GM18907 (cell line): ENCODE measurements around the gene ATP9B.

ENCODE experiments used
- ATAC-seq: cut with Tn5 transposase; IDR thresholded peaks from one replicate; pipeline ENCODE4 v1.9.1; 2021; ENCODE audit warnings: mild to moderate bottlenecking, moderate library complexity; ENCODE audit not compliant: unreplicated experiment

ATP9B gene

DNA sequence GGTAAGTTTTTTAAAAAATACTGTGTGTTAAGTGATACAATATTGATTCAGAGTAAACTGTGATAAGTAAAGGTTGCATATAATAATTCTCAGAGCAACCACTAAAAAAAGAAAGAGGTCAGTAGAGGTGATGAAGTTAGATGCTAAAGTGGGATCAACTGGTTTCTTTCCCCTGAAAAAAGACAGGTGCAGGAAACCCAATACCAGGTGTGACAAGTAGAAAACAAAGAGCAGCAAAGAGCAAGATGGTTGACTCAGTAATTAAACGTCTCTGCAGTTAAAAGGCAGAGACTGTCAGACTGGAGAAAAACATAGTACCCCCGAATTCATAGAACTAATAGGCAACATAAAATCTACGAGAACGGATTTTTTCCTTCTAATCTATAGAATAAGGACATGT is 128.3 kb downstream of the ATP9B start:
- no peak for ATAC-seq

DNA sequence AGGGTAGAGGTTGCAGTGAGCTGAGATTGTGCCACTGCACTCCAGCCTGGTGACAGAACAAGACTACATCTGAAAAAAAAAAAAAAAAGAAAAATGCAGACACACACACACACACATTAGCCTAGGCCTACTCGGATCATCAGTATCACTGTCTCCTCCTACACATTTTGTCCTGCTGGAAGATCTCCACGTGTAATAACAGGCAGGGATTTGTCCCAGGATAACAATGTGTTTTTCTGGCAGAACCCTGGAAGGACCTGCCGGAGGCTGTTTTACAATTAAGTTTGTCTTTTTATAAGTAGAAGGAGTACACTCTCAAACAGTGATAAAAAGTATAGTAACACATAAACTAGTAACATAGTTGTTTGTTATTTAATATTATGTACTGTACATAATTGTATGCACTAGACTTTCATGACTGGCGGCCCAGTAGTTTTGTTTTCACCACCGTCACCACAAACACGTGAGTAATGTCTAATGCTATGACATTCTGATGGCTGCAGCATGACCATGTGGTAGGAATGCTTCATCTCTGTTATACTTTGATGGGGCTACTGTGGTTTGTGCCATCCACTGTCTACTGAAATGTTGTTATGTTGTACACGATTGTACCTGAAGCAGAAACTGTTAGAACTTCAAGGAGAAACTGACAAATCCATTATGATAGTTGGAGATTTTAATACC is 130.6 kb downstream of the ATP9B start:
- no peak for ATAC-seq

DNA sequence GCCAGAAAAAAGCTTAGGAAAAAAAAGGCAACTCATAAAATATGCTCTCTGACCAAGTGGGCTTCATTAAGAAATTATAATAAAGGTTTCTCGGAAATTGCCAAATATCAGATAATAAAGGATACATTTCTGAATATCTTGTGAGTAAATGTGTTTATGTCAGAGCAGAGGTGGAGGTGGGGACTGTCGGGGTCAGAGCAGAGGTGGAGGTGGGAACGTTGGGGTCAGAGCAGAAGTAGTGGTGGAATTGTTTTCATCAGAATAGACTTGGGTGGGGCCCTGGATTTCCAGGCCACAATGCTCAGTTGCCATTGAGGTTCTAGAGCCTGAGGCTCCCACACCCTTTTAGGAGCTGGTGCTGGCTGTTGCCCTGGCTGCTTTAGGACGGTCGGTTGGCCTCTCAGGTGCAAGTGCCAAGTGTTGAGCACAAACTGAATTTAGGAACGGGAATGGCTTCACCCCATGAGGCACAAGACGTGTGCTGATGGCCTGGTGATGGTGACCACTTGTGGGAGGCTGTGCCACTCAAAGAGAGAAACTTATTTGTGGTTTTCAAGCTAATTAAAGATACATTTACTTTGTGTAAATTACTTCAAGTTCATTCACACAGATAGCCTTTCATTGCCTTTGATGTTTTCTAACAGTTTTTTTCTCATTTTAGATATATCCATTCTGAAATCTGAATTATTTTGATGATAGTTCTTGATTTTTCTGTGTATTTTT is 131.5 kb downstream of the ATP9B start:
- peak; percentile 94 for ATAC-seq

DNA sequence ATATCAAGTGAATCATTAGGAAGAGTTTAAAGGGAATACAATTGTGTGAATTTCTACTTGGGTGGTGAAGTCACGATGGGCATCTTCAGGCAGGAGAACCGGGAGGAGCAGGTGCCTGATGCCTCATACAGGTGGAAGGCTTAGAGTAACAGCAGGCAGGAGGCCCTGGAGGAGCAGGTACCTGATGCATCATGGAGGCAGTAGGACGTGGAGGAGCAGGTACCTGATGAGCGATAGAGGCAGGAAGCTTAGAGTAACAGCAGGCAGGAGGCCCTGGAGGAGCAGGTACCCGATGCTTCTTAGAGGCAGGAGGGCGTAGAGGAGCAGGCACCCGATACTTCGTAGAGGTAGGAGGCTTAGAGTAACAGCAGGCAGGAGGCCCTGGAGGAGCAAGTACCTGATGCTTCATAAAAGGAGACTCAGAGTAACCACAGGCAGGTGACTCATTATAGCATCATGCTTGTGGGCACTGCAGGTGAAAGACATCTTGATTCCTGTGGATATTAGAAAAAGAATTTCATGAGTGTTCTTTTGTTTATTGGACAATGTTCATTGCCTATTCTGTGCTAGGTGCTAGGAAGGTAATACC is 133.9 kb downstream of the ATP9B start:
- no peak for ATAC-seq

DNA sequence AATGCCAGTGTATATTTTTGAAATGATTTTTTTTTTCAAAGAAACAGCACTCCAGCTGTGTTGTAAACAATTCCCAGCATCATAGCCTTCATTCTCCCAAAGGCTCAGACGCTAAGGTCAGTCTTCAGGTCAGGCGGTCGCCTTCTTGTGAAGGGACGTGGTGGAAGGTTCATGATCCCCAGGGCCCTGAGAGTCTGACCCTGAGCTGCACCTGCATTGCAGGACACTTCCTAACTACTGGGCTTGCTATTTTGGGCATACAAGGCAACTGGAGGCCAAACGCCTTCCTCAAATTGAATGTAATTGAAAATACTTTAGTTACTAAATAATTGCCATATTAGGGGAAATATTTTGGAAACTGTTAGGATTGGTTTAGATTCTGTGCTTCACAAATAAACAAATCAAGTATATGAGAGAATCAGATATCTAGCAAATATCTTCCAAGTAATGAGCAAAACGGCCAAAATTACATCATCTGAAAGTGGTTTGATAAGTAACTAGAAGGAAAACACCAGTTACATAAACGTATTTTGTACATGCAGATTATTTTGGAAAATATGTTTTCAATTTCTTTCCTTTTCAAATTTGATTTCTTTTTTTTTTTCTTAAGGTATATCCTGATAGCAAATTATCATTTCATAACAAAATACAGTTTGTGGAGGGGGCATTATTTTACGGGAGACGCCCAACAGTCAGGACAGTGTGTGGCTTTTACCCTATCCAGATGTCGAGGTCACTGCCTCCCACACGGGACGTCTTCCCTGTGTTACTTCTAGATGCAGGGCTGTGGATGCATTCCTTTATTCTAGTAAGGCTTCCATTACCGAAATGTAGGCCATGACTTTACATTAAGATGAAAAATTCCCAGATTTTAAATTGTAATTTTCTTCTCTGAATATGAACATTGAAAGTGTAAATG is 136.0 kb downstream of the ATP9B start:
- ATAC-seq = no peak

DNA sequence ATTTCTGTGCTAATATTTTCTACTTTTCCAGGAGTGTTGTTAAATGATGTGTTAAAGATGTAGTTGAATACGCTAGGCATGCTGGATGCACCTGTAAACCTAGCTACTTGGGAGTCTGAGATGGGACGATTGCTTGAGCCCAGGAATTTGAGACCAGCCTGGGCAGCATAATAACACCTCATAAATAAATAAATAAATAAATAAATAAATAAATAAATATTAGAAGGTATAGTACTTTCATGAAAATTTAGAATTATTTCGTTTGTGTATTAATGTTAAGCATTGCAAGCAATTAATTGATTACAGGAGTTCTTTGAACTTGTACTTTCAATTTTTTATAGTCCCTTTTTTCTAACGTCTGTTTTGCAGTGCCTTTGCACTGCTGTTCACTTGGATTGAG is 137.2 kb downstream of the ATP9B start:
- ATAC-seq = no peak

DNA sequence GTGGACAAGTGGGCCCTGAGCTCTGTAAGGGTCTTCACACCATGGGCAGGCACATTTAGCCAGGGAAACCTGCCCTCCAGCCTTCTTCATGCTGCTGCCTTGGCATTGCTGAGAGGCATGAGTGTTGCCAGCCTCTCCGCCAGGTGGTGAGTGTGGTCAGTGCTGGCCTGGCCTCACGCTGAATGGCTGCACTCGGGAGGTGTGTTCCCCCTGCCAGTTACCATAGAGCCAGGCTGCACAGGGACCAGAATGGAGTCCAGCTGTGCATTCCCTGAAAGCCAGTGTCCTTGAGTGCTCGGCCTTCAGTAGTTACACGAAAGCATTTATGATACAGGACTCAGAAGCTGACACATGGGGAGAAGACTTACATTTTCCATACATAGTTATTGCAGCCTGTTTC is 139.7 kb downstream of the ATP9B start:
- ATAC-seq = no peak

DNA sequence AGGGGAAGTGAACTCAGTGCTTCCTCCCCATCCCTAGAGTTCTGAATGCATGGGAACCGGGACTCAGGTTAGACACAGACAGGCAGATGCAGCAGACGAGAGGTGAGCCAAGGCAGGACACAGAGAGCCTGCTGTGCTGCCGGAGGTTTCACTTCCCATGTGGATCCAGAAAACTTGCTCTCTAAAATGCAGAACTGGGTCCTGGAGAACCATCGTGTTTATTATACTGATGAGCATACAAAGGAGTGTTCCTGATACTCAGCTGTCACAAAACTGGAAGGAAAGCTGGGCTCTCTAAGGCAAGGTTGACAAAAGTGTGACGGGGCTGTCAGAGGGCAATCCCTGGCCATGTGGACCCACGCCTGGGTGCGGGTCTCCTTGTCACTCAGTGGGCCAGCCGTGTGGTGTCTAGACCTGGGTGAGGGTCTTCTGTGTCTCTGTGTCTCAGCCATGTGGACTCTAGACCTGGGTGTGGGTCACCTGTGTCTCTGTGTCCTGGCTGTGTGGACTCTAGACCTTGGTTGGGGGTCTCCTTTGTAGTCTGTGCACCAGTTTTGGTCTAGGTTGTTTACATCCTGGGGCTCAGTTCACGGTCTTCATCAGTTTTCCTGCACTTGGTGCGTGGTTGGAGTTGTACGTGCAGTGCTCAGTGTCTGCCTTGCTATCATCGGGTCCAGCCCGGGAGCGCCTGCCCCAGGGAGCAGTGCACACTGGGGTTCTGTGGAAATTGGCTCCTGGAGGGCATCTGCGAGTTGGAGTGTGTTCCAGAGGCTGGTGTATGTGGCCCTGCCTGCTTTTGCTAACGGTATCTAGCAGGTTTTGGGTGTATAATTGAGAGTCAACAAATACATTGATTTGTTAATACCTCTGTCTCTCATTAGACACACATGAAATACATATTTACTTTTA is 141.1 kb downstream of the ATP9B start:
- ATAC-seq = no peak

DNA sequence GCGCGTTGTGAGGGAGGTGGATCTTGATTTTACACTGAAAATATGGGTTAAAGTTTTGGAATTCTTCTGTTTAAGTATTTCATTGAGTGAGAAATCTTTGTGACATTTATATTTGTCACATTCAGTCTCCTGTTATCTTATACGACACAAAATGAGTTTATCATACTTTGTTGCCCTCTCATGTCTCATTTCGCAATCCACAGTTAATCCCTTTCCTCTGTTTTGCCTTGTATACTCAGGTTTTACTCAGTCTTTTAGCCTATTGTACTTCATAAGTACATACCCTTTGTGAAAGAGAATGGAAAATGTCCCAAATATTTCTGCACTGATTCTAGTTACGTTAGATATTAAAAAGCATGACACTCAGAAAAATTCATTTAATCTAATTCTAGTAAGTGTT is 142.7 kb downstream of the ATP9B start:
- no peak for ATAC-seq

DNA sequence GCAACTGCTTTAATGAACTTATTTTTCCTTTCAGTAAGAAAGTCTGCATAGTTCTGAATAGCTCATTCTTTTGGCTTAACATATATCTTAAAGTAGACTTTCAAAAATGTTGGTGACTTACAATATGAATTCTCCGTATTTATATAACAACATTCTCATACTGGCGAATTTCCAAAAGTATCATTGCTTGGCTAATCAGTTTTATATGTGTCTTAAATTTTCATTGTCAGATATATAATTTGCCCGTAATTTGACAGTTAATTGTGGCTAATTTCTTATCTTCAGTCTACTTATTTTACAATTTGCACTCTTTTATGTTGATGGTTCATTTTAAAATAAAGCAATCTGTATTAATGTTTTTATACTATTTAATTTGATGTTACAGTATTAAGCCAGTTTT is 144.9 kb downstream of the ATP9B start:
- no peak for ATAC-seq

DNA sequence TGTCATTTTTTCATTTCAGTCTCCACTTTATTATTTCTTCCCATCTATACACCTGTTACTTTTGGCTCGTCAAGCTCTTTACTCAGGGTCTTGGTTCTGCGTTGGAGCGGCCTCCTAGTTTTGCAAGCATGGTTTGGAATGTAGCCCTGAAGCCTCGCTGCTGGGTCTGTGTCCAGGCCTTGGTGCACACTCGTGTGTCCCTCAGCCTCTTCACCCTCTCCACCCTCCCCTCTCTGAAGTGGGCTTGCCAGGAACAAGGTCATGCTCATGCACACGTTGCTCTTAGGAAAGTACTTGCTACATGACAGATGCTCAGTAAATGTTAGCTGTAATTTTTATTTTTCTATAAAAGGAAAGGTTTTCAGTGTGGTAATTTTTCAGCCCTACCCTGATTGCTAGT is 147.0 kb downstream of the ATP9B start:
- ATAC-seq = no peak

DNA sequence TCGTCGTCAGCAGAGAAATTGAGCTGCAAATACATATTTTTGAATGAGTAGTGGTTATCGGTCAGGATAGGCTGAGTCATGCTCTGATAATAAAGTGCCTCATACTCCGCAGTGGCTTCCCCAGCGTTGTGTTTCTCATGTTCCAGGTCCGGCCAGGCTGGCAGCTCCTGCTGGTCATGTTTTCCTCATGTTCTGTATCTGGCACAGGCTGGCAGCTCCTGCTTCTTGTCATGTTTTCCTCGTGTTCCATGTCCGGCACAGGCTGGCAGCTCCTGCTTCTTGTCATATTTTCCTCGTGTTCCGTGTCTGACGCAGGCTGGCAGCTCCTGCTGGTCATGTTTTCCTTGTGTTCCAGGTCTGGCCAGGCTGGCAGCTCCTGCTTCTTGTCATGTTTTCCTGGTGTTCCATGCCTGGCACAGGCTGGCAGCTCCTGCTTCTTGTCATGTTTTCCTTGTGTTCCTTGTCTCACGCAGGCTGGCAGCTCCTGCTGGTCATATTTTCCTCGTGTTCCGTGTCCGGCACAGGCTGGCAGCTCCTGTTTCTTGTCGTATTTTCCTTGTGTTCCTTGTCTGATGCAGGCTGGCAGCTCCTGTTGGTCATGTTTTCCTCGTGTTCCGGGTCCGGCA is 148.9 kb downstream of the ATP9B start:
- ATAC-seq = no peak

DNA sequence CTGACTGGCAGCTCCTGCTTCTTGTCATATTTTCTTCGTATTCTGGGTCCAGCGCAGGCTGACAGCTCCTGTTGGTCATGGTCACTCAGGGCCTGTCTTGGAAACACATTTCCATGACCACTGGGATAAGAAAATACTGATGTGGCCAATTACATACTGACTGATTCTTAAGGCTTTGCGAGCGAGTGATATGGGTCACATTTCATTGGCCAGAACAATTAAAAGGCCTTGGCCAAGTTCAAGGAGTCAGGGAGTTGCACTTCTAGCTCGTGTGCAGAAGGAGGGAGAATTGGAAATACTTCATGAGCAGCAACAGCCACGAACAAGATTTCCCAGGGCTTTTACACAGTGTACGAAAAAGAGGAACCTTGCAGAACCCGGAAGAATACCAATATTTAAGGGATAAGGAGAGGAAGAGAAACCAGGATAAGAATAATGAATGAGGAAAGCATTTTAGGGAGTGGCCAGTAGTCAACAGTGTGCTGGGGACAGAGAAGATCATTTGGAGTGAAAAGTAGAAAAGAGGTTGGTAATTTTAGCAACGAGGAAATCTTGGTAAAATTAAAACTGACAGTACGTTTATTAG is 149.5 kb downstream of the ATP9B start:
- ATAC-seq = no peak

DNA sequence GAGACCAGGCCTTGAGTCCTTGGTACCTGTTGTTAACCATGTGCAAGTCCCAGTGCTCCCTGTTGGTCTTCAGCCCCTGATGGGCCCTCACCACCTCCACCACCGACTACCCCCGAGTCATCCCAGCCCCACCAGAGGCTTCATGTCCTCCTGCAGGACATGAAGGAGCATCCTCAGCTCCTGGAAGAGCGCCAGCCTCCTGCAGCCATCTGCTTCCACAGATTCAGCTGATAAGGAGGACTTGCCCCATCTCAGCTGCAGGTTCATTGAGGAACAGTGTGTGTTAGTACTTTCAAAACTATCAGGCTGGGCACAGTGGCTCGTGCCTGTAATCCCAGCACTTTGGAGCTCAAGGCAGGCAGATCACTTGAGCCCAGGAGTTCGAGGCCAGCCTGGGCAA is 151.9 kb downstream of the ATP9B start:
- no peak for ATAC-seq

DNA sequence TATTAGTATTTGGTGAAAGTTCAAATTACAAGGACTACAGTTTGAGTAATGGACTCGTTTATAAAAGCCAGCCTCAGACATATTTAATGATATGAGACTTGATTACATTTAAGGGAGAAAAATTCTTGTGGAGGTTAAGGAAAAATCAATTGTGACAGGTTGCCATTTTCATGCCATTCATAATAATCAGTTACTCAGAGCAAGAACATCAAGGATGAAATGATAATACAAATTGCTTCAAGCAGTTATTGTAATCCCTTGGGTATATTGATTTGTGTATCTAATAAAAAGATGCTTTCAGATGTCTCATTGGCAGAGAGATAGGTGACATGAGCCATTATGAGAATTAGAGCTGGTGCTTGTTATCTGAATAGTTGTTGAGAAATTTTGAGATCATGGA is 153.6 kb downstream of the ATP9B start:
- no peak for ATAC-seq

DNA sequence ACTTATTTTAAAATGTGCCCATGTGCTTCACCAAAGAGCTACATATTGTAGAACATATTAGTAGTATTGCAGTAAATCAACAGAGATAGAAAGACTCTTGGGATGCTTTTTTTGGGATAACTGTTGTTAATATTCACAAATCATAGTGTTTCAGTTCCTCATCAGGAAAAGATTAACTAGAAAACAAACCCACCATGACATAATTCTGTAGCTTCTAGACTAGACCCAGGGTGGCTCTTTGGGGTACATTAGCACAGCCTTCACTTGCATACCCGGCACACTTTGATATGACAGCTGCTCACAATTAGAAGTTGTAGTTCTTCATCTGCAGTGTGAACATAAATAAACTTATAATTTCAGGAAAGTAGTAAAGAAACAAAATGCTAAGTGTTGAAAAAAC is 154.2 kb downstream of the ATP9B start:
- ATAC-seq = no peak

DNA sequence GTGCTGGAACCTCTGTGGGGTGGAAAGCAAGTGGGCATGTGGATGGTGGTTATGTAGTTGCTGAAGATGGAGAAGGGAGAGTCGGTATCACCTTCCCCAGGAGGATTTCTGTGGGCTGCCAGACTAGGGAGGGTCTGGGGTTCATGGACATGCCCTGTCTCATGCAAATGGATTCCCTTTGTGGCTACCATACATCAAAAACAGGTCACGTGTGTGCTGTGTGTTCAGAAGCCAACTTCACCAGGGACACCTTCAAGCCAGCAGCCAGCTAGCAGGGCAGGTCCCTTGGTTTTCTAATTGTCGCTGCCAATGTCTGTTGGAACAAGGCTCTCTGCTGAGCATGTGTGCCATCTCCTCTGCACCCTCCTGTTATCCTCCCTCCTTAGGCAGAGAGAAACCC is 155.2 kb downstream of the ATP9B start:
- no peak for ATAC-seq

DNA sequence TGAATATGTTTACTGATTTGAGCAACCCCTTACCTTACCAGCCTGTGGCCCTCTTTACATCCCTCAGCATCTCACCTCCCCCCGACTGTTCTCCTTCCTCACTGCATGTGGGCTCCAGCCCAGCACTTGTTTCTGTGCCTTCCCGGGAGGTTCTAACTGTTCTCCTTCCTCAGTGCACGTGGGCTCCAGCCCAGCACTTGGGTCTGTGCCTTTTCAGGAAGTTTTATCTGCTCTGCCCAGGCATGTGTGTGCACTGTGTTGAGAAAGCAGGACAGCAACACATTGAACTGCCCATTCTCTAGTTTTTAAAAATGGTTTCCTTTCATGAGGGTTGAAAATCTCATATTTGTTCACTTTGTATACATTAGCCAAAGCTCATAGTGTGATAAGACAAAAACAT is 158.4 kb downstream of the ATP9B start:
- ATAC-seq = no peak

DNA sequence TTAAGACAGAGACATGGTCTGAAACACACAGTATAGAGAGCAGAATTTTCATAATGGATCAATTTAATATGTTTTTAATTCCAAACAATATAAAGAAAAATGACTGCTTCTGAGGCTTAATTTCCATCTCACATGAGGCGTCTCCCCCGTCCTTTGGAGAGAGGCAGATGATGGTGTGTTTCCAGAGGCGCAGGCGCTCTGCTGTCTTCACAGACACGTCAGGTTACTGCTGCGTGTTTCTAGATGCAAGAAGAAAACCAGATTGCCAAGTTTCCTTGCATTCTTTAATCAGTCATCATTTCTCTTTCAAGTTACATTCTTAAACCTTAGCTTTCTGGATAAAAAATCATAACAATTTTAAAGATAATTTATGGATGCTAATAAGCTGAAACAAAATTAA is 160.2 kb downstream of the ATP9B start:
- no peak for ATAC-seq

DNA sequence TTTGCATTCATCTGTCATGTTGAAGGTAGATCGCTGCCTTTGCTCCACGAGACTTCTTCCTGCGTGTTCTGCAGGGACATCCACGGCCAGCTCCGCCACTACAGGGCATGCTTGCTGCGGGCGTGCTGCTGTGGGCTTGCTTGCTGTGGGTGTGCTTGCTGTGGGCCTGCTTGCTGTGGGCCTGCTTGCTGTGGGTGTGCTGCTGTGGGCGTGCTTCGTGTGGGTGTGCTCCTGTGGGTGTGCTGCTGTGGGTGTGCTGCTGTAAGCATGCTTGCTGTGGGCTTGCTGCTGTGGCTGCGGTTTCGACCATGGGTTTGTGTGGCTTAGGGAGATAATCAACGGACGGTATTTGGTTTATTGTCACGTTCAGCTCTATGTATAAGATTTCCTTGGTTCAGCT is 165.2 kb downstream of the ATP9B start:
- no peak for ATAC-seq
